HEK293T (cell line): ENCODE data around the gene ANO5.

ENCODE experiments used
- ARNT ChIP-seq: fragments of 450-650 bp; IDR thresholded peaks from 2 replicates; pipeline ENCODE4 v1.6.1; 2017; ENCODE audit warnings: mild to moderate bottlenecking
- BHLHE40 ChIP-seq: fragments of 450-650 bp; IDR thresholded peaks from 2 replicates; pipeline ENCODE4 v1.6.1; 2016; ENCODE audit warnings: mild to moderate bottlenecking, moderate library complexity, borderline replicate concordance
- CTBP1 ChIP-seq: fragments of 450-650 bp; IDR thresholded peaks from 2 replicates; pipeline ENCODE4 v1.6.1; 2016; ENCODE audit warnings: borderline replicate concordance
- ELF4 ChIP-seq: fragments of 450-650 bp; IDR thresholded peaks from 2 replicates; pipeline ENCODE4 v1.6.1; 2017; ENCODE audit warnings: antibody characterized with exemption
- FOXA1 ChIP-seq: fragments of 450-650 bp; IDR thresholded peaks from 2 replicates; pipeline ENCODE4 v1.6.1; 2016; ENCODE audit warnings: mild to moderate bottlenecking
- FOXK2 ChIP-seq: fragments of 450-650 bp; IDR thresholded peaks from 2 replicates; pipeline ENCODE4 v1.6.1; 2016; ENCODE audit warnings: mild to moderate bottlenecking
- FOXM1 ChIP-seq: fragments of 450-650 bp; IDR thresholded peaks from 2 replicates; pipeline ENCODE4 v1.6.1; 2017; ENCODE audit warnings: mild to moderate bottlenecking, borderline replicate concordance
- HDGF ChIP-seq: fragments of 450-650 bp; IDR thresholded peaks from 2 replicates; pipeline ENCODE4 v1.6.1; 2017; ENCODE audit warnings: antibody characterized with exemption, borderline replicate concordance
- L3MBTL2 ChIP-seq: fragments of 450-650 bp; conservative IDR thresholded peaks from 2 replicates; pipeline ENCODE4 v1.6.1; 2016; ENCODE audit warnings: mild to moderate bottlenecking
- SP1 ChIP-seq: fragments of 450-650 bp; IDR thresholded peaks from 2 replicates; pipeline ENCODE4 v1.6.1; 2017
- SUZ12 ChIP-seq: fragments of 450-650 bp; IDR thresholded peaks from 2 replicates; pipeline ENCODE4 v1.6.1; 2016; ENCODE audit warnings: mild to moderate bottlenecking
- TARDBP ChIP-seq: fragments of 450-650 bp; IDR thresholded peaks from 2 replicates; pipeline ENCODE4 v1.6.1; 2016
- ZNF384 ChIP-seq: fragments of 450-650 bp; IDR thresholded peaks from 2 replicates; pipeline ENCODE4 v1.6.1; 2016
- TF ChIP-seq, protein P1 (sequence below): fragments of 450-650 bp; IDR thresholded peaks from 2 replicates; pipeline ENCODE4 v1.6.1; 2016

GRCh38 chr11:22190827-22191463 lies 1.9 kb upstream of the ANO5 start:
- TF ChIP-seq CTBP1 (no peak), FOXK2 (no peak), FOXA1 (no peak), BHLHE40 (no peak), L3MBTL2 (no peak), SUZ12 (no peak), TARDBP (no peak), FOXM1 (no peak), SP1 (no peak), ZNF384 (no peak), HDGF (no peak), ELF4 (no peak), ARNT (no peak)
- TF ChIP-seq, protein P1, sequence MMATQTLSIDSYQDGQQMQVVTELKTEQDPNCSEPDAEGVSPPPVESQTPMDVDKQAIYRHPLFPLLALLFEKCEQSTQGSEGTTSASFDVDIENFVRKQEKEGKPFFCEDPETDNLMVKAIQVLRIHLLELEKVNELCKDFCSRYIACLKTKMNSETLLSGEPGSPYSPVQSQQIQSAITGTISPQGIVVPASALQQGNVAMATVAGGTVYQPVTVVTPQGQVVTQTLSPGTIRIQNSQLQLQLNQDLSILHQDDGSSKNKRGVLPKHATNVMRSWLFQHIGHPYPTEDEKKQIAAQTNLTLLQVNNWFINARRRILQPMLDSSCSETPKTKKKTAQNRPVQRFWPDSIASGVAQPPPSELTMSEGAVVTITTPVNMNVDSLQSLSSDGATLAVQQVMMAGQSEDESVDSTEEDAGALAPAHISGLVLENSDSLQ, result no peak
